ENCODE measurements around the gene LMF1.

Gene LMF1

GRCh38 chr16:997440-998051, 26.8 kb upstream of the LMF1 start:
- H3K4me3 ChIP-seq (replicated peaks in 1 of 2; ENCODE audit: low read depth in 2 of 2, low read length in 2 of 2) = no peak overlapping the region
- no peak for TF ChIP-seq CTCF (IDR thresholded peaks at IDR 0.05; ENCODE audit: low read depth, low read length)
- DNase-seq (ENCODE audit: low read depth in 2 of 2) = peak; percentile 51 to 72

- DNase-seq (ENCODE audit: low read depth in 2 of 2) = no peak
- TF ChIP-seq CTCF (IDR thresholded peaks at IDR 0.05; ENCODE audit: low read depth, low read length) = no peak
- H3K4me3 ChIP-seq (replicated peaks in 1 of 2; ENCODE audit: low read depth in 2 of 2, low read length in 2 of 2) = no peak overlapping the region
Observed at GRCh38 chr16:996681-997080, 25.9 kb upstream of the LMF1 start.

GRCh38 chr16:995783-996182, 25.0 kb upstream of the LMF1 start:
- no peak for TF ChIP-seq CTCF (IDR thresholded peaks at IDR 0.05; ENCODE audit: low read depth, low read length)
- no peak overlapping the region for H3K4me3 ChIP-seq (replicated peaks in 1 of 2; ENCODE audit: low read depth in 2 of 2, low read length in 2 of 2)
- no peak for DNase-seq (ENCODE audit: low read depth in 2 of 2)

GRCh38 chr16:995087-995486, 24.3 kb upstream of the LMF1 start:
- DNase-seq (ENCODE audit: low read depth in 2 of 2) = peak; percentile 50 to 56
- H3K4me3 ChIP-seq (replicated peaks in 1 of 2; ENCODE audit: low read depth in 2 of 2, low read length in 2 of 2) = no peak overlapping the region
- no peak for TF ChIP-seq CTCF (IDR thresholded peaks at IDR 0.05; ENCODE audit: low read depth, low read length)

- DNase-seq (ENCODE audit: low read depth in 2 of 2) = no peak
- no peak for TF ChIP-seq CTCF (IDR thresholded peaks at IDR 0.05; ENCODE audit: low read depth, low read length)
- no peak overlapping the region for H3K4me3 ChIP-seq (replicated peaks in 1 of 2; ENCODE audit: low read depth in 2 of 2, low read length in 2 of 2)
Observed at GRCh38 chr16:993731-994130, 22.9 kb upstream of the LMF1 start.

GRCh38 chr16:991773-992172, 21.0 kb upstream of the LMF1 start:
- no peak for DNase-seq (ENCODE audit: low read depth in 2 of 2)
- no peak overlapping the region for H3K4me3 ChIP-seq (replicated peaks in 1 of 2; ENCODE audit: low read depth in 2 of 2, low read length in 2 of 2)
- TF ChIP-seq CTCF (IDR thresholded peaks at IDR 0.05; ENCODE audit: low read depth, low read length) = no peak

GRCh38 chr16:991345-991744, 20.6 kb upstream of the LMF1 start:
- no peak for DNase-seq (ENCODE audit: low read depth in 2 of 2)
- no peak for TF ChIP-seq CTCF (IDR thresholded peaks at IDR 0.05; ENCODE audit: low read depth, low read length)
- H3K4me3 ChIP-seq (replicated peaks in 1 of 2; ENCODE audit: low read depth in 2 of 2, low read length in 2 of 2) = no peak overlapping the region
